ENCODE results near the gene MINDY2.

GRCh38 chr15:58741032-58741431, 30.1 kb upstream of the MINDY2 start:
- no peak for TF ChIP-seq EZH2phosphoT487 (IDR thresholded peaks at IDR 0.05; ENCODE audit: borderline replicate concordance, low read length)
- no peak for TF ChIP-seq CTCF (conservative IDR thresholded peaks at IDR 0.05; ENCODE audit: low read depth, low read length)
- TF ChIP-seq EZH2 (IDR thresholded peaks at IDR 0.05; ENCODE audit: low read length, unreplicated experiment), result no peak
